HFF-Myc (cell line): ENCODE results near the gene ERI3.

Source experiments
- DNase-seq: peaks from one replicate; pipeline ENCODE4 v3.0.0-alpha.2; 2011; ENCODE audit warnings: low read depth; ENCODE audit errors: extremely low read depth
- H3K4me3 ChIP-seq: replicated peaks from 2 replicates; pipeline ENCODE4 v1.5.1; 2011; ENCODE audit warnings: low read depth, mild to moderate bottlenecking, control low read depth, low read length
- CTCF ChIP-seq: IDR thresholded peaks from 2 replicates; pipeline ENCODE4 v1.5.1; 2012; ENCODE audit warnings: mild to moderate bottlenecking, low read depth, low read length, control low read depth; ENCODE audit errors: missing control alignments

The ERI3 gene

GRCh38 chr1:44281962-44282703 lies 72.9 kb downstream of the ERI3 start:
- no peak for DNase-seq
- TF ChIP-seq CTCF, result no peak
- no peak overlapping the region for H3K4me3 ChIP-seq

- no peak for TF ChIP-seq CTCF
- DNase-seq, result no peak
- H3K4me3 ChIP-seq, result no peak overlapping the region
These were observed 78.2 kb downstream of the ERI3 start for GRCh38 chr1:44276901-44277300.

GRCh38 chr1:44275991-44276405 lies 79.1 kb downstream of the ERI3 start:
- no peak overlapping the region for H3K4me3 ChIP-seq
- DNase-seq, result no peak

GRCh38 chr1:44275296-44275962 lies 79.6 kb downstream of the ERI3 start:
- no peak overlapping the region for H3K4me3 ChIP-seq
- no peak for DNase-seq
- no peak for TF ChIP-seq CTCF

More at GRCh38 chr1:44275991-44276405, 79.1 kb downstream of the ERI3 start:
- TF ChIP-seq CTCF, result no peak

GRCh38 chr1:44273560-44274350 lies 81.3 kb downstream of the ERI3 start:
- no peak overlapping the region for H3K4me3 ChIP-seq
- DNase-seq, result no peak
- TF ChIP-seq CTCF, result no peak

GRCh38 chr1:44272992-44273391 lies 82.1 kb downstream of the ERI3 start:
- no peak for DNase-seq
- no peak overlapping the region for H3K4me3 ChIP-seq
- no peak for TF ChIP-seq CTCF
